Tibial nerve (tissue), 4 donors: ENCODE measurements around the gene ETNK2. TPM values are rescaled to one million over a fixed set of nuclear protein-coding genes. Genes with fewer than 3 reads are reported as not detected.

ENCODE experiments used
- DNase-seq, 2 donors: peaks; one replicate each; pipeline ENCODE4 v3.0.0-alpha.2; 2019; ENCODE audit warnings: low spot score in 2 of 2
- H3K27ac ChIP-seq, 4 donors: fragments of 200-600 bp; sonication (generic) in 3 of 4; one replicate each; pipeline ENCODE4 v1.5.1; 2017 to 2019; ENCODE audit warnings: mild to moderate bottlenecking in 1 of 4
- H3K27me3 ChIP-seq, 2 donors: fragments of 200-600 bp; sonication (generic) in 1 of 2; one replicate each; pipeline versions ENCODE4 v1.5.1 to v1.6.0; 2017 to 2019
- H3K36me3 ChIP-seq, 3 donors: fragments of 200-600 bp; sonication (generic); one replicate each; pipeline ENCODE4 v1.5.1; 2018 to 2019
- H3K4me1 ChIP-seq, 4 donors: fragments of 200-600 bp; sonication (generic) in 3 of 4; one replicate each; pipeline ENCODE4 v1.5.1; 2017 to 2019
- H3K4me3 ChIP-seq, 4 donors: fragments of 200-600 bp; sonication (generic) in 3 of 4; one replicate each; pipeline ENCODE4 v1.5.1; 2017 to 2019; ENCODE audit warnings: mild to moderate bottlenecking in 1 of 4, moderate library complexity in 1 of 4
- H3K9me3 ChIP-seq, 4 donors: fragments of 200-600 bp; sonication (generic) in 3 of 4; one replicate each; pipeline ENCODE4 v1.5.1; 2017 to 2019
- EP300 ChIP-seq, 2 donors: sonication (generic); formaldehyde crosslinking; IDR thresholded peaks; one replicate each; pipeline ENCODE4 v1.6.1; 2017; ENCODE audit warnings: antibody characterized with exemption in 2 of 2, mild to moderate bottlenecking in 1 of 2
- POLR2A ChIP-seq, 2 donors: fragments of 450-650 bp; IDR thresholded peaks; one replicate each; pipeline ENCODE4 v1.6.1; 2017; ENCODE audit warnings: antibody characterized with exemption in 2 of 2, mild to moderate bottlenecking in 2 of 2, moderate library complexity in 2 of 2
- WGBS, 2 donors: methylation state at CpG; one replicate each; pipeline ENCODE4 v1.1.5; 2018; 5-methylcytosine and 5-hydroxymethylcytosine counted together
- total RNA-seq, 4 donors: library from RNA; depleted of rRNA; stranded (reverse); fragments of >200 nt; gene quantifications; one replicate each; pipeline ENCODE4 v1.1.0, GENCODE V29; 2016
- TF ChIP-seq, protein P1 (sequence below), 5 experiments: fragments of 200-600 bp in 3 of 5; fragments of 450-650 bp in 2 of 5; sonication (generic) in 3 of 5; IDR thresholded peaks; one replicate each; pipeline ENCODE4 v1.5.1; 2016 to 2019; ENCODE audit warnings: antibody characterized with exemption in 5 of 5, mild to moderate bottlenecking in 3 of 5, moderate library complexity in 2 of 5

The ETNK2 gene
- total RNA-seq, 4 donors from 2014 or later: 24.6 to 95.2 (median 67.8) TPM

DNA sequence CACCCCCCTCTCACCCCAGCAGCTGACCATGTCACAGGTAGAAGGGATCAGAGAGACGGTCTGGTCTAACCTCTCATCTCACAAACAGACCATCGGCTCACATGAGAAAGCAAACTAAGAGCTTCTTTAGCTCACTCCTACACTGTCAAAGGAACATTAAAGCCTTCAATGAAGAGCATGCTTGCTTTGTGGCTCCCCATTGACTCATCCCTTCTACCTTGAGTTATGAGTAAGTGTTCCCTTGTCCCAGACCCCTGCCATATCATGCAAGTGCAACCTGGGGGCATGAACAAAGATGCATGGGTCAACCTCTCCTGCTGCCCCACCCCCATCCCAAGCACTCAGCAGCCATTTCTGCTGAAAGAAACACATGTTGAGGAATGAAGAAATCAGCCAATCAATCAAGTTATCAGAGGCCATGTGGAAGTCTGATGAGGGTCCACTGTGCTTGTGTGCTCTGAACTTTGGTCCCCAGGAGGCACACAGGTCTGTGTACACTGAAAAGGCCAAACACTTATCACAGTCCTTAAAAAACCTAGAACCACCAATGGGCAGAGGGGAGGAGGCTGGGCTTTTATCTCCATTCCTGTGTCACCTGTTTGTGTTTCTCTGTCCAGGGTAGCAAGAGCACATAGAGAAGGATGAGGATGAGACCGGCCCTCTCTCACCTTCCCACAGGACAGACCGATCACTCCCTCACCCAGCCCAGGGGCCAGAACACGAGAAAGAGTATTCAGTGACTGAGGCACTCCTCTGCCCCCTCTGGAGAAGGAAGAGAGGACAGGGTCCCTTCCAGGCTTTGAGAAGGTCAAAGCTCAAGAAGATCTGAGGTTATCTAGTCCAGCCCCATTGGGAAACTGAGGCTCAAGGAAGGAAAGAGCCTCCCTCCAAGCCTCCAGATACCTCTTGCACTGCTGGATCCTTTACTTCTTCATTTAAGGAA, 9.5 kb downstream of the ETNK2 start:
- Histone ChIP-seq H3K27ac (no peak overlapping the region), H3K9me3 (no peaks in the 10 kb centered on the region), H3K36me3 (peaks cover 0 to 97% (median 0%) of the 10 kb centered on the region in 3 donors), H3K27me3 (no peaks in the 10 kb centered on the region), H3K4me1 (peaks cover 0 to 3% (median 0%) of the 10 kb centered on the region in 4 donors), H3K4me3 (no peak overlapping the region)
- DNase-seq: no peak
- 84 to 87% methylated on average over 5 of the region's 5 CpGs for WGBS, 2 donors
- no peak for TF ChIP-seq EP300 (IDR thresholded peaks at IDR 0.05)
- TF ChIP-seq POLR2A (IDR thresholded peaks at IDR 0.05): no peak
- TF ChIP-seq, protein P1, sequence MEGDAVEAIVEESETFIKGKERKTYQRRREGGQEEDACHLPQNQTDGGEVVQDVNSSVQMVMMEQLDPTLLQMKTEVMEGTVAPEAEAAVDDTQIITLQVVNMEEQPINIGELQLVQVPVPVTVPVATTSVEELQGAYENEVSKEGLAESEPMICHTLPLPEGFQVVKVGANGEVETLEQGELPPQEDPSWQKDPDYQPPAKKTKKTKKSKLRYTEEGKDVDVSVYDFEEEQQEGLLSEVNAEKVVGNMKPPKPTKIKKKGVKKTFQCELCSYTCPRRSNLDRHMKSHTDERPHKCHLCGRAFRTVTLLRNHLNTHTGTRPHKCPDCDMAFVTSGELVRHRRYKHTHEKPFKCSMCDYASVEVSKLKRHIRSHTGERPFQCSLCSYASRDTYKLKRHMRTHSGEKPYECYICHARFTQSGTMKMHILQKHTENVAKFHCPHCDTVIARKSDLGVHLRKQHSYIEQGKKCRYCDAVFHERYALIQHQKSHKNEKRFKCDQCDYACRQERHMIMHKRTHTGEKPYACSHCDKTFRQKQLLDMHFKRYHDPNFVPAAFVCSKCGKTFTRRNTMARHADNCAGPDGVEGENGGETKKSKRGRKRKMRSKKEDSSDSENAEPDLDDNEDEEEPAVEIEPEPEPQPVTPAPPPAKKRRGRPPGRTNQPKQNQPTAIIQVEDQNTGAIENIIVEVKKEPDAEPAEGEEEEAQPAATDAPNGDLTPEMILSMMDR (IDR thresholded peaks at IDR 0.05): no peak

DNA sequence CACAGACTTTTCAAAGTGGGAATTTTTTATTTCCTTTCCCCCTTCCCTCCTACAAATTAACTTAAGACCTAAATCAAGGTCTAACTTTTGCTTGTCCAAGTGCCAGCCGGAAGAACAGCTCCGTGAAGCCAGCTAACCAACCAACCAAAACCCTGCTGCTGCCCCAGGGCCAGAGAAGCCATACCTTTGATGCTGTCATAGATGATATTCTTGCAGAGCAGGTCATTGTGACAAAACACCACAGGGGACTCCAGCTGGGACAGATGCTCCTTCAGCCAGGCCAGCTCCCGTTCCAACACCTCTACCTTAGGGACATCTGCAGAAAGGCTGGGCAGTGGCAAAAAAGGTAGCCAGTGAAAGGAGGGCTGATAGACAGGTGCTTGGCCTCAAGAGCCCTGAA, 10.7 kb downstream of the ETNK2 start:
- WGBS, 2 donors: 89 to 97% methylated on average over 3 of the region's 3 CpGs
- DNase-seq: no peak
- no peak overlapping the region for H3K4me3 ChIP-seq
- TF ChIP-seq POLR2A (IDR thresholded peaks at IDR 0.05) (no peak), EP300 (IDR thresholded peaks at IDR 0.05) (no peak)
- TF ChIP-seq, protein P1 (IDR thresholded peaks at IDR 0.05): no peak
- no peaks in the 10 kb centered on the region for H3K9me3 ChIP-seq
- H3K36me3 ChIP-seq: peaks cover 0 to 98% (median 0%) of the 10 kb centered on the region in 3 donors
- H3K27me3 ChIP-seq: no peaks in the 10 kb centered on the region
- no peaks in the 10 kb centered on the region for H3K4me1 ChIP-seq
- H3K27ac ChIP-seq: no peak overlapping the region

DNA sequence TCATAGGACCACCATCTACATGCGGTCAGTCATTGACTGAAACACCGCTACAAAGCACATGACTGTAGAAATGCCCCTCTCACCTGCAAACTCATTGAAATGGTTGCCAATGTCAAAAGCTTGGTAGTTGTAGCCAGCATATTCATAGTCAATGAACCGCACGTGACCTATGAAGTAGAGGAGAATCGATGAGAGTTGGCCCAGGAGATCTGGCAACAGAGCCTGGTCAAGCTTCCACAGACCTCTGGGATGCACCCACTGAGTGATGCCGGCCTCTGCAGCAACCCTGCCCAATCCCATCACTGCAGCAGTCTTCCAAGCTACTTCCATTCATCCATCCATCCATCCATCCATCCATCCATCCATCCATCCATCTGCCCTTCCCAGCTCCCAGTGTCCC, 11.9 kb downstream of the ETNK2 start:
- H3K36me3 ChIP-seq: peaks cover 0 to 98% (median 0%) of the 10 kb centered on the region in 3 donors

DNA sequence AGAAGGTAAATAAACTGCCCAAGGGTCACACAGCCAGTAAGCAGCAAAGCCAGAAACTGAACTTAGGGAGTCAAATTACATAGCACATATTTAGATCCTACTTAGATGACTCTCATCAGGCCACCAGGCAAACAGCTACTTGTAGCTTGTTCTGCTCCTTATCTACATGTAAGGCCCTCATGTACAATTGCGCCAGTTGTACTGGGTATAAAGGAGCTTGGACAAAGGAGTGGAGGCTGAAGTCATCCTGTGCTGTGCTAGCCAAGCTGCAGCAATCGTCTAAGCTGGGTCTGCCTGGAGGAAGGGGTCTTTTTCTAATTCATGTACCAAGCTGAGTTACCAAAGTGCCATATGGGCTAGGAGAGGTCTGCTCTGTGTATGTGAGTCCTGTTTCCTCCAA, 12.8 kb downstream of the ETNK2 start:
- Histone ChIP-seq H3K9me3 (no peaks in the 10 kb centered on the region), H3K27me3 (no peaks in the 10 kb centered on the region), H3K36me3 (peaks cover 0 to 100% (median 0%) of the 10 kb centered on the region in 3 donors), H3K4me3 (no peak overlapping the region), H3K27ac (no peak overlapping the region), H3K4me1 (no peaks in the 10 kb centered on the region)
- TF ChIP-seq POLR2A (IDR thresholded peaks at IDR 0.05) (no peak), EP300 (IDR thresholded peaks at IDR 0.05) (no peak)
- TF ChIP-seq, protein P1 (IDR thresholded peaks at IDR 0.05): no peak
- DNase-seq: no peak
- 72 to 83% methylated on average over 2 of the region's 2 CpGs for WGBS, 2 donors

More for the DNA sequence above, 11.9 kb downstream of the ETNK2 start:
- H3K27me3 ChIP-seq: no peaks in the 10 kb centered on the region
- 92 to 94% methylated on average over 6 of the region's 6 CpGs for WGBS, 2 donors
- no peak overlapping the region for H3K4me3 ChIP-seq
- TF ChIP-seq EP300 (IDR thresholded peaks at IDR 0.05) (no peak), POLR2A (IDR thresholded peaks at IDR 0.05) (no peak)
- TF ChIP-seq, protein P1 (IDR thresholded peaks at IDR 0.05): no peak
- no peak for DNase-seq
- H3K27ac ChIP-seq: no peak overlapping the region
- no peaks in the 10 kb centered on the region for H3K9me3 ChIP-seq
- no peaks in the 10 kb centered on the region for H3K4me1 ChIP-seq

DNA sequence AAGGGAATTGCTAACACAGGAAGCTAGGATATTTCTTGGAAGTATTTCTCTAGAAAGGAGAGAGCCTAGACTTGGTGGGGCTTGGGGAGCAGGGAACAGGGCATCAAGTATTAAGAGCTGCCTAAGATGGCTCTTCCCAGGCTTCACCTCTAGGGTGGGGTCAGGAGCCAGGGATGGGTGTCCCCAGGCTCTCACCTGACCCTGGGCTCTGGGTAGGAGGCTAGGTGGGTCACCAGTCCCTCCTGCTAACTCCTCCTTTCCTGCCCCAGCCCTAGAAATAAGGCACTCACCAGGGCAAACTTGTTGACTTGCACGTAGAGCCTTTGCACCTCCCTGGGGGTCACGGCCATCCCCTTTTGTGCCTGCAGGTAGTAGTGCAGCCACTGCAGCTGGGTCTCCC, 15.0 kb downstream of the ETNK2 start:
- no peak for DNase-seq
- no peaks in the 10 kb centered on the region for H3K27me3 ChIP-seq
- H3K4me3 ChIP-seq: no peak overlapping the region
- no peak overlapping the region for H3K27ac ChIP-seq
- H3K9me3 ChIP-seq: no peaks in the 10 kb centered on the region
- peaks cover 0 to 96% (median 0%) of the 10 kb centered on the region in 3 donors for H3K36me3 ChIP-seq
- 63 to 80% methylated on average over 1 to 2 of the region's 2 CpGs for WGBS, 2 donors
- H3K4me1 ChIP-seq: no peaks in the 10 kb centered on the region
- TF ChIP-seq EP300 (IDR thresholded peaks at IDR 0.05): no peak
- no peak for TF ChIP-seq POLR2A (IDR thresholded peaks at IDR 0.05)
- TF ChIP-seq, protein P1 (IDR thresholded peaks at IDR 0.05): no peak
